Urinary bladder (tissue), 4 donors: ENCODE data around the gene MAP4K3. TPM values are rescaled to one million over a fixed set of nuclear protein-coding genes. Genes with fewer than 3 reads are reported as not detected.

Source experiments
- DNase-seq: peaks from one replicate; pipeline ENCODE4 v3.0.0-alpha.2; 2015; ENCODE audit errors: extremely low spot score
- H3K27ac ChIP-seq: one replicate; pipeline ENCODE4 v1.5.1; 2013; ENCODE audit warnings: low read depth, mild to moderate bottlenecking, moderate library complexity
- H3K36me3 ChIP-seq: one replicate; pipeline ENCODE4 v1.6.1; 2013; ENCODE audit warnings: mild to moderate bottlenecking, moderate library complexity; ENCODE audit not compliant: insufficient read depth
- H3K4me1 ChIP-seq: one replicate; pipeline ENCODE4 v1.6.1; 2013; ENCODE audit warnings: mild to moderate bottlenecking, moderate library complexity; ENCODE audit not compliant: insufficient read depth
- H3K4me3 ChIP-seq: one replicate; pipeline ENCODE4 v1.5.1; 2013; ENCODE audit warnings: low read depth, low read length
- WGBS: extraction: QIAGEN DNeasy Blood & Tissue Kit; methylation state at CpG from one replicate; pipeline ENCODE4 v1.1.7; 2013; 5-methylcytosine and 5-hydroxymethylcytosine counted together
- polyA plus RNA-seq: library from polyadenylated mRNA; stranded (reverse); fragments of 200-250 nt; gene quantifications from one replicate; pipeline ENCODE4 v1.2.3, GENCODE V29; 2013
- total RNA-seq: library from RNA; depleted of rRNA; stranded (reverse); fragments of >200 nt; gene quantifications from one replicate; pipeline ENCODE4 v1.2.3, GENCODE V29; 2014
- donor health status: healthy with polysubstance abuse.
- donor health status: healthy.

Gene MAP4K3
- total and polyA plus RNA-seq, 2 donors, result 18.1 to 208 TPM

- Histone ChIP-seq H3K4me1 (peaks cover 2% of the 10 kb centered on the region), H3K36me3 (no peaks in the 10 kb centered on the region), H3K4me3 (no peak overlapping the region), H3K27ac (no peak overlapping the region)
- DNase-seq, result no peak
- 97% methylated on average over 6 of the region's 6 CpGs for WGBS
Measured at GRCh38 chr2:39466311-39466710, 29.2 kb upstream of the MAP4K3 start.

- WGBS, result 97% methylated on average over 1 of the region's 1 CpG
- no peaks in the 10 kb centered on the region for H3K36me3 ChIP-seq
- H3K4me1 ChIP-seq, result peaks cover 2% of the 10 kb centered on the region
- DNase-seq, result no peak
- H3K4me3 ChIP-seq, result no peak overlapping the region
- H3K27ac ChIP-seq, result no peak overlapping the region
Measured at GRCh38 chr2:39464864-39465263, 27.8 kb upstream of the MAP4K3 start.

GRCh38 chr2:39455826-39456225 is 18.7 kb upstream of the MAP4K3 start:
- no peaks in the 10 kb centered on the region for H3K36me3 ChIP-seq
- no peak overlapping the region for H3K27ac ChIP-seq
- 92% methylated on average over 2 of the region's 2 CpGs for WGBS
- no peak for DNase-seq
- H3K4me1 ChIP-seq, result peaks cover 1% of the 10 kb centered on the region
- H3K4me3 ChIP-seq, result no peak overlapping the region

- H3K36me3 ChIP-seq, result no peaks in the 10 kb centered on the region
- no peak overlapping the region for H3K27ac ChIP-seq
- no peak for DNase-seq
- 97% methylated on average over 5 of the region's 5 CpGs for WGBS
- no peak overlapping the region for H3K4me3 ChIP-seq
- peaks cover 1% of the 10 kb centered on the region for H3K4me1 ChIP-seq
Measured at GRCh38 chr2:39452396-39452795, 15.3 kb upstream of the MAP4K3 start.

GRCh38 chr2:39451954-39452353 is 14.9 kb upstream of the MAP4K3 start:
- Histone ChIP-seq H3K27ac (no peak overlapping the region), H3K4me3 (no peak overlapping the region), H3K4me1 (peaks cover 1% of the 10 kb centered on the region), H3K36me3 (no peaks in the 10 kb centered on the region)
- no peak for DNase-seq

GRCh38 chr2:39448169-39448502 is 11.1 kb upstream of the MAP4K3 start:
- Histone ChIP-seq H3K36me3 (no peaks in the 10 kb centered on the region), H3K27ac (no peak overlapping the region), H3K4me3 (no peak overlapping the region), H3K4me1 (peaks cover 1% of the 10 kb centered on the region)
- DNase-seq, result no peak
- 89% methylated on average over 3 of the region's 3 CpGs for WGBS

GRCh38 chr2:39447266-39448168 is 10.4 kb upstream of the MAP4K3 start:
- no peaks in the 10 kb centered on the region for H3K36me3 ChIP-seq
- H3K4me1 ChIP-seq, result peaks cover 1% of the 10 kb centered on the region
- H3K27ac ChIP-seq, result no peak overlapping the region
- no peak for DNase-seq
- no peak overlapping the region for H3K4me3 ChIP-seq
- 98% methylated on average over 6 of the region's 6 CpGs for WGBS

GRCh38 chr2:39445934-39446333 is 8.8 kb upstream of the MAP4K3 start:
- H3K4me1 ChIP-seq, result no peaks in the 10 kb centered on the region
- no peak overlapping the region for H3K4me3 ChIP-seq
- no peak overlapping the region for H3K27ac ChIP-seq
- no peaks in the 10 kb centered on the region for H3K36me3 ChIP-seq
- no peak for DNase-seq
- 91% methylated on average over 3 of the region's 3 CpGs for WGBS

- Histone ChIP-seq H3K36me3 (no peaks in the 10 kb centered on the region), H3K4me3 (no peak overlapping the region), H3K4me1 (no peaks in the 10 kb centered on the region), H3K27ac (no peak overlapping the region)
- 100% methylated on average over 1 of the region's 1 CpG for WGBS
- no peak for DNase-seq
Measured at GRCh38 chr2:39443009-39443408, 5.9 kb upstream of the MAP4K3 start.

- DNase-seq, result no peak
- Histone ChIP-seq H3K27ac (peak overlapping the region; percentile 79), H3K36me3 (no peaks in the 10 kb centered on the region), H3K4me1 (peaks cover 4% of the 10 kb centered on the region), H3K4me3 (peak overlapping the region; percentile 93)
- WGBS, result 3% methylated on average over 28 of the region's 28 CpGs
Measured at GRCh38 chr2:39437522-39438296, 624 bp upstream of the MAP4K3 start.

GRCh38 chr2:39435741-39436591 is 1.1 kb downstream of the MAP4K3 start:
- 2% methylated on average over 17 of the region's 17 CpGs for WGBS
- DNase-seq, result no peak
- H3K4me3 ChIP-seq, result peak overlapping the region; percentile 93
- peaks cover 4% of the 10 kb centered on the region for H3K4me1 ChIP-seq
- no peaks in the 10 kb centered on the region for H3K36me3 ChIP-seq
- H3K27ac ChIP-seq, result peak overlapping the region; percentile 95

GRCh38 chr2:39435234-39435633 is 1.9 kb downstream of the MAP4K3 start:
- no peak for DNase-seq
- Histone ChIP-seq H3K4me3 (peak overlapping the region; percentile 93), H3K27ac (no peak overlapping the region)

GRCh38 chr2:39434233-39434897 is 2.7 kb downstream of the MAP4K3 start:
- Histone ChIP-seq H3K4me1 (peaks cover 6% of the 10 kb centered on the region), H3K4me3 (no peak overlapping the region), H3K36me3 (no peaks in the 10 kb centered on the region), H3K27ac (no peak overlapping the region)
- WGBS, result 42% methylated on average over 1 of the region's 1 CpG
- no peak for DNase-seq

More at GRCh38 chr2:39435234-39435633, 1.9 kb downstream of the MAP4K3 start:
- Histone ChIP-seq H3K4me1 (peaks cover 6% of the 10 kb centered on the region), H3K36me3 (no peaks in the 10 kb centered on the region)
- WGBS, result 27% methylated on average over 8 of the region's 8 CpGs
